GM23338 (cell line): ENCODE results near the gene OMG. TPM values are rescaled to one million over a fixed set of nuclear protein-coding genes. Genes with fewer than 3 reads are reported as not detected.

ENCODE experiments used
- ATAC-seq: fragments of 200-7000 bp; cut with Tn5 transposase; 3 replicates; pipeline ENCODE4 v1.9.1; 2020
- DNase-seq: peaks from one replicate; pipeline ENCODE4 v3.0.0-alpha.2; 2015; ENCODE audit warnings: low spot score
- H2AFZ ChIP-seq: fragments of 200-600 bp; sonication (generic); 2 replicates; pipeline ENCODE4 v1.8.0; 2016; ENCODE audit warnings: antibody characterized with exemption, mild to moderate bottlenecking, moderate library complexity
- H3F3A ChIP-seq: fragments of 200-600 bp; sonication (generic); replicated peaks from 2 replicates; pipeline ENCODE4 v1.8.0; 2017; ENCODE audit warnings: antibody characterized with exemption, mixed run types, low read depth
- H3K27ac ChIP-seq: fragments of 200-600 bp; sonication (generic); 2 replicates; pipeline ENCODE4 v1.6.1; 2016; ENCODE audit warnings: low read depth
- H3K27me3 ChIP-seq: fragments of 200-600 bp; sonication (generic); 2 replicates; pipeline ENCODE4 v1.8.0; 2016; ENCODE audit warnings: mild to moderate bottlenecking, mixed run types, moderate library complexity; ENCODE audit not compliant: insufficient read depth
- H3K36me3 ChIP-seq: fragments of 200-600 bp; sonication (generic); 2 replicates; pipeline ENCODE4 v1.8.0; 2016; ENCODE audit warnings: mild to moderate bottlenecking; ENCODE audit not compliant: insufficient read depth
- H3K4me1 ChIP-seq: fragments of 200-600 bp; sonication (generic); 2 replicates; pipeline ENCODE4 v1.8.0; 2016; ENCODE audit warnings: mild to moderate bottlenecking, moderate library complexity; ENCODE audit not compliant: insufficient read depth
- H3K4me2 ChIP-seq: fragments of 200-600 bp; sonication (generic); 2 replicates; pipeline ENCODE4 v1.7.1; 2017; ENCODE audit warnings: mixed run types
- H3K4me3 ChIP-seq: fragments of 200-600 bp; sonication (generic); 2 replicates; pipeline ENCODE4 v1.6.1; 2016; ENCODE audit warnings: mixed run types
- H3K79me2 ChIP-seq: fragments of 200-600 bp; sonication (generic); replicated peaks from 2 replicates; pipeline ENCODE4 v1.8.0; 2017; ENCODE audit warnings: mild to moderate bottlenecking; ENCODE audit not compliant: insufficient read depth
- H3K9me2 ChIP-seq: fragments of 200-600 bp; sonication (generic); 2 replicates; pipeline ENCODE4 v1.8.0; 2017; ENCODE audit not compliant: insufficient read depth
- H4K20me1 ChIP-seq: fragments of 200-600 bp; sonication (generic); replicated peaks from 2 replicates; pipeline ENCODE4 v1.8.0; 2017; ENCODE audit warnings: mild to moderate bottlenecking; ENCODE audit not compliant: insufficient read depth
- H3K27ac Mint-ChIP-seq: 2 replicates; pipeline ENCODE4 v1.8.0; 2020; ENCODE audit warnings: inconsistent platforms, mild to moderate bottlenecking, moderate library complexity, mixed read lengths
- H3K27me3 Mint-ChIP-seq: 3 replicates; pipeline ENCODE4 v1.8.0; 2022; ENCODE audit warnings: low read depth, mild to moderate bottlenecking, moderate library complexity, mixed read lengths, inconsistent platforms; ENCODE audit not compliant: insufficient read depth, poor library complexity
- H3K36me3 Mint-ChIP-seq: 3 replicates; pipeline ENCODE4 v1.8.0; 2021; ENCODE audit warnings: low read depth, mild to moderate bottlenecking, inconsistent platforms, moderate library complexity, mixed read lengths
- H3K4me1 Mint-ChIP-seq: 3 replicates; pipeline ENCODE4 v1.8.0; 2020; ENCODE audit warnings: mild to moderate bottlenecking, inconsistent platforms, mixed read lengths
- H3K4me3 Mint-ChIP-seq: 3 replicates; pipeline ENCODE4 v1.8.0; 2021; ENCODE audit warnings: moderate library complexity, mild to moderate bottlenecking, inconsistent platforms, mixed read lengths
- H3K9me3 Mint-ChIP-seq: 3 replicates; pipeline ENCODE4 v1.8.0; 2020; ENCODE audit warnings: moderate library complexity, mild to moderate bottlenecking, inconsistent platforms, mixed read lengths
- CREB1 ChIP-seq: fragments of 250-450 bp; sonication (Bioruptor Pico); IDR thresholded peaks from 2 replicates; pipeline ENCODE4 v1.5.0; 2020; ENCODE audit warnings: low read depth, mild to moderate bottlenecking, moderate library complexity
- CTCF ChIP-seq, 2 experiments: fragments of 200-600 bp in 1 of 2; sonication (generic) in 1 of 2; conservative IDR thresholded peaks; 2 replicates each; pipeline versions ENCODE4 v1.5.1 to v1.6.1; 2016 to 2017; ENCODE audit warnings: antibody characterized with exemption in 2 of 2, low read depth in 2 of 2, mild to moderate bottlenecking in 2 of 2, moderate library complexity in 1 of 2
- ETS1 ChIP-seq: IDR thresholded peaks from 2 replicates; pipeline ENCODE4 v1.6.1; 2016; ENCODE audit warnings: antibody characterized with exemption
- JUNB ChIP-seq: IDR thresholded peaks from one replicate; pipeline ENCODE4 v1.6.1; 2016; ENCODE audit warnings: antibody characterized with exemption; ENCODE audit not compliant: unreplicated experiment
- NANOG ChIP-seq: IDR thresholded peaks from 2 replicates; pipeline ENCODE4 v1.6.1; 2016; ENCODE audit warnings: antibody characterized with exemption, borderline replicate concordance
- REST ChIP-seq: IDR thresholded peaks from one replicate; pipeline ENCODE4 v1.6.1; 2018; ENCODE audit warnings: antibody characterized with exemption; ENCODE audit not compliant: unreplicated experiment
- STAT1 ChIP-seq: IDR thresholded peaks from one replicate; pipeline ENCODE4 v1.6.1; 2016; ENCODE audit warnings: antibody characterized with exemption; ENCODE audit not compliant: unreplicated experiment
- ZNF114 ChIP-seq: fragments of 250-450 bp; sonication (Bioruptor Pico); IDR thresholded peaks from 2 replicates; pipeline ENCODE4 v1.5.0; 2020; ENCODE audit warnings: mild to moderate bottlenecking, moderate library complexity
- ZNF331 ChIP-seq: fragments of 250-450 bp; sonication (Bioruptor Pico); IDR thresholded peaks from 2 replicates; pipeline ENCODE4 v1.5.0; 2020; ENCODE audit warnings: low read depth, mild to moderate bottlenecking, moderate library complexity
- ZNF462 ChIP-seq: fragments of 250-450 bp; sonication (Bioruptor Pico); IDR thresholded peaks from 2 replicates; pipeline ENCODE4 v1.5.0; 2020; ENCODE audit warnings: mild to moderate bottlenecking, moderate library complexity
- polyA plus RNA-seq: library from polyadenylated mRNA; unstranded; fragments of >200 nt; fragmentation: Nextera tagmentation; extraction: Ambion mirVana; gene quantifications from 2 replicates; pipeline ENCODE4 v1.2.1, GENCODE V29; 2016
- total RNA-seq: library from RNA; depleted of rRNA; stranded (reverse); fragments of >200 nt; shearing (Covaris generic); gene quantifications from 2 replicates; pipeline ENCODE4 v1.2.3, GENCODE V29; 2014

OMG gene
- total and polyA plus RNA-seq, 2 experiments from 2014 or later, result 0.71 TPM; not detected in 1

- no peak for TF ChIP-seq NANOG
- TF ChIP-seq ZNF331 (CRISPR knock-in tag), result no peak
- TF ChIP-seq CREB1 (CRISPR knock-in tag), result no peak
- TF ChIP-seq ZNF114 (CRISPR knock-in tag), result no peak
Observed at GRCh38 chr17:31272803-31273202, 24.2 kb downstream of the OMG start (continued).

GRCh38 chr17:31272236-31272635, 24.8 kb downstream of the OMG start:
- peaks cover 9% of the 10 kb centered on the region; the same call in 2 of the 3 replicates for H3K4me1 Mint-ChIP-seq
- H3K27ac Mint-ChIP-seq, result no peak overlapping the region
- no peaks in the 10 kb centered on the region for H3K79me2 ChIP-seq
- H3K27ac ChIP-seq, result no peak overlapping the region
- DNase-seq, result no peak
- H3F3A ChIP-seq, result no peaks in the 10 kb centered on the region
- H3K4me3 Mint-ChIP-seq, result no peak overlapping the region
- H3K36me3 Mint-ChIP-seq, result peaks cover 13% of the 10 kb centered on the region; the same call in 2 of the 3 replicates
- no peak for ATAC-seq
- no peak overlapping the region for H3K4me3 ChIP-seq
- H3K4me1 ChIP-seq, result 0 out of 2 replicates have a peak, but pooled peaks cover 4% of the 10 kb centered on the region
- no peaks in the 10 kb centered on the region for H3K36me3 ChIP-seq
- TF ChIP-seq REST (no peak), STAT1 (no peak), ETS1 (no peak), CTCF (conservative IDR thresholded peaks at IDR 0.05; ENCODE audit: low read depth in 2 of 2) (no peak), JUNB (no peak), ZNF462 (CRISPR knock-in tag) (no peak)
- no peaks in the 10 kb centered on the region for H4K20me1 ChIP-seq
- H3K27me3 Mint-ChIP-seq, result peaks cover 2% of the 10 kb centered on the region
- H3K9me3 Mint-ChIP-seq, result no peaks in the 10 kb centered on the region
- H3K9me2 ChIP-seq, result no peaks in the 10 kb centered on the region
- H3K4me2 ChIP-seq, result no peak overlapping the region
- H3K27me3 ChIP-seq, result no peaks in the 10 kb centered on the region
- H2AFZ ChIP-seq, result no peak overlapping the region
